Tibial nerve (tissue), 4 donors: ENCODE data around the gene PPRC1.

ENCODE experiments used
- EP300 ChIP-seq, 2 donors: sonication (generic); formaldehyde crosslinking; IDR thresholded peaks; one replicate each; pipeline ENCODE4 v1.6.1; 2017; ENCODE audit warnings: antibody characterized with exemption in 2 of 2, mild to moderate bottlenecking in 1 of 2
- POLR2A ChIP-seq, 2 donors: fragments of 450-650 bp; IDR thresholded peaks; one replicate each; pipeline ENCODE4 v1.6.1; 2017; ENCODE audit warnings: antibody characterized with exemption in 2 of 2, mild to moderate bottlenecking in 2 of 2, moderate library complexity in 2 of 2
- TF ChIP-seq, protein P1 (sequence below), 5 experiments: fragments of 200-600 bp in 3 of 5; fragments of 450-650 bp in 2 of 5; sonication (generic) in 3 of 5; IDR thresholded peaks; one replicate each; pipeline ENCODE4 v1.5.1; 2016 to 2019; ENCODE audit warnings: antibody characterized with exemption in 5 of 5, mild to moderate bottlenecking in 3 of 5, moderate library complexity in 2 of 5

- TF ChIP-seq, protein P1, sequence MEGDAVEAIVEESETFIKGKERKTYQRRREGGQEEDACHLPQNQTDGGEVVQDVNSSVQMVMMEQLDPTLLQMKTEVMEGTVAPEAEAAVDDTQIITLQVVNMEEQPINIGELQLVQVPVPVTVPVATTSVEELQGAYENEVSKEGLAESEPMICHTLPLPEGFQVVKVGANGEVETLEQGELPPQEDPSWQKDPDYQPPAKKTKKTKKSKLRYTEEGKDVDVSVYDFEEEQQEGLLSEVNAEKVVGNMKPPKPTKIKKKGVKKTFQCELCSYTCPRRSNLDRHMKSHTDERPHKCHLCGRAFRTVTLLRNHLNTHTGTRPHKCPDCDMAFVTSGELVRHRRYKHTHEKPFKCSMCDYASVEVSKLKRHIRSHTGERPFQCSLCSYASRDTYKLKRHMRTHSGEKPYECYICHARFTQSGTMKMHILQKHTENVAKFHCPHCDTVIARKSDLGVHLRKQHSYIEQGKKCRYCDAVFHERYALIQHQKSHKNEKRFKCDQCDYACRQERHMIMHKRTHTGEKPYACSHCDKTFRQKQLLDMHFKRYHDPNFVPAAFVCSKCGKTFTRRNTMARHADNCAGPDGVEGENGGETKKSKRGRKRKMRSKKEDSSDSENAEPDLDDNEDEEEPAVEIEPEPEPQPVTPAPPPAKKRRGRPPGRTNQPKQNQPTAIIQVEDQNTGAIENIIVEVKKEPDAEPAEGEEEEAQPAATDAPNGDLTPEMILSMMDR (IDR thresholded peaks at IDR 0.05), result no peak
- no peak for TF ChIP-seq EP300 (IDR thresholded peaks at IDR 0.05)
- no peak for TF ChIP-seq POLR2A (IDR thresholded peaks at IDR 0.05)
These were observed 20.3 kb downstream of the PPRC1 start for GRCh38 chr10:102153093-102153620.
